HepG2 (cell line): Measurements from ENCODE around the gene USP9X. TPM values are rescaled to one million over a fixed set of nuclear protein-coding genes. Genes with fewer than 3 reads are reported as not detected.

Experiments used
- ATAC-seq: fragments of 200-7000 bp; cut with Tn5 transposase; 3 replicates; pipeline ENCODE4 v1.9.1; 2020; ENCODE audit warnings: mild to moderate bottlenecking, moderate library complexity
- BruUV-seq: library from RNA; stranded (reverse); fragments of 400-500 nt; replicated peaks from 2 replicates; lab custom pipeline; 2021; lab: Mats Ljungman, UMichigan
- CTCF ChIA-PET: fragments of 300-600 bp; formaldehyde crosslinking; extraction: SDS; loops from one replicate; lab custom pipeline; 2021; ENCODE audit warnings: low total read pairs, inconsistent platforms, low intra/inter-chr PET ratio; lab: Yijun Ruan, JAX
- POLR2A ChIA-PET: fragments of 350-600 bp; sonication (Branson Sonifier 250); formaldehyde crosslinking; loops from one replicate; lab custom pipeline; 2020; ENCODE audit warnings: antibody characterized with exemption, inconsistent platforms; lab: Yijun Ruan, JAX
- DNase-seq: peaks from one replicate; pipeline ENCODE4 v3.0.0-alpha.2; 2015; ENCODE audit warnings: low spot score
- FAIRE-seq: peaks from 3 replicates; lab custom pipeline; 2011; peaks lifted over from hg19 to GRCh38; lab: Jason Lieb, UNC
- H2AFZ ChIP-seq: one replicate; pipeline ENCODE4 v1.6.1; 2011; ENCODE audit warnings: low read length, inconsistent platforms
- H3K27ac ChIP-seq: fragments of 300-600 bp; 3 replicates; pipeline ENCODE4 v1.8.0; 2011; ENCODE audit warnings: mixed run types, mild to moderate bottlenecking, mixed read lengths, low read length, inconsistent platforms; ENCODE audit not compliant: insufficient read depth; ENCODE audit errors: extremely low read length
- H3K27me3 ChIP-seq, 2 experiments: fragments of 200-600 bp in 1 of 2; 2 replicates in 1 of 2; 3 replicates in 1 of 2; pipeline versions ENCODE4 v1.6.0 to v1.8.0; 2011; ENCODE audit warnings: low read length in 2 of 2, mild to moderate bottlenecking in 2 of 2, moderate library complexity in 2 of 2, inconsistent platforms in 1 of 2; ENCODE audit not compliant: insufficient read depth in 2 of 2, control insufficient read depth in 1 of 2
- H3K36me3 ChIP-seq, 2 experiments: fragments of 200-600 bp in 1 of 2; replicated peaks in 1 of 2; 2 replicates in 1 of 2; 3 replicates in 1 of 2; pipeline versions ENCODE4 v1.5.1 to v1.8.0; 2011; ENCODE audit warnings: low read length in 2 of 2, inconsistent platforms in 1 of 2; ENCODE audit not compliant: insufficient read depth in 2 of 2, control insufficient read depth in 1 of 2
- H3K4me1 ChIP-seq: 2 replicates; pipeline ENCODE4 v1.5.1; 2012; ENCODE audit warnings: low read length, inconsistent platforms; ENCODE audit not compliant: insufficient read depth
- H3K4me2 ChIP-seq: 2 replicates; pipeline ENCODE4 v1.6.0; 2011; ENCODE audit warnings: low read depth, low read length, inconsistent platforms
- H3K4me3 ChIP-seq, 3 experiments: fragments of 200-600 bp in 1 of 3; sonication (generic), shearing (Covaris generic) in 1 of 3; replicated peaks in 1 of 3; 2 replicates each; pipeline ENCODE4 v1.5.1; 2011 to 2016; ENCODE audit warnings: low read length in 3 of 3, inconsistent platforms in 2 of 3, low read depth in 2 of 3, mild to moderate bottlenecking in 2 of 3, control low read depth in 1 of 3, mixed read lengths in 1 of 3; ENCODE audit not compliant: insufficient read depth in 1 of 3
- H3K79me2 ChIP-seq: one replicate; pipeline ENCODE4 v1.6.1; 2011; ENCODE audit warnings: low read length, inconsistent platforms; ENCODE audit not compliant: insufficient read depth
- H3K9ac ChIP-seq: 2 replicates; pipeline ENCODE4 v1.6.0; 2011; ENCODE audit warnings: mild to moderate bottlenecking, low read depth, low read length, inconsistent platforms; ENCODE audit not compliant: insufficient read depth
- H3K9me3 ChIP-seq: 2 replicates; pipeline ENCODE4 v1.5.1; 2012; ENCODE audit warnings: mild to moderate bottlenecking, low read length
- H4K20me1 ChIP-seq: 2 replicates; pipeline ENCODE4 v1.6.0; 2011; ENCODE audit warnings: inconsistent platforms, mild to moderate bottlenecking, low read length, moderate library complexity; ENCODE audit not compliant: insufficient read depth
- ARID5B ChIP-seq: IDR thresholded peaks from 2 replicates; pipeline ENCODE4 v1.4.0; 2020; ENCODE audit warnings: mild to moderate bottlenecking, missing genetic modification reagents
- CSRNP1 ChIP-seq: sonication (generic); formaldehyde crosslinking; IDR thresholded peaks from 2 replicates; pipeline ENCODE4 v1.8.1; 2023; ENCODE audit warnings: mild to moderate bottlenecking, missing genetic modification reagents
- PAXIP1 ChIP-seq: sonication (generic); formaldehyde crosslinking; conservative IDR thresholded peaks from 2 replicates; pipeline ENCODE4 v1.4.0; 2020; ENCODE audit warnings: mild to moderate bottlenecking, missing genetic modification reagents, moderate library complexity
- ZNF512B ChIP-seq: sonication (generic); formaldehyde crosslinking; IDR thresholded peaks from 2 replicates; pipeline ENCODE4 v1.5.1; 2020; ENCODE audit warnings: missing genetic modification reagents, mild to moderate bottlenecking, borderline replicate concordance
- WGBS: methylation state at CpG from one replicate; pipeline ENCODE4 v1.1.6; 2017; ENCODE audit warnings: low lambda C conversion rate; 5-methylcytosine and 5-hydroxymethylcytosine counted together
- in situ Hi-C: cut with HindIII; loops from 2 replicates; pipeline ENCODE4 v1.10.0; 2017; ENCODE audit warnings: low pct_unique_long_range_greater_than_20kb; ENCODE audit not compliant: extremely low pct_ligation_motif_present
- intact Hi-C: fragments of 100-400 bp; cut with micrococcal nuclease; formaldehyde crosslinking; loops from one replicate; pipeline ENCODE4 v1.10.0; 2022; ENCODE audit not compliant: unreplicated experiment
- polyA plus RNA-seq, 8 experiments: library from polyadenylated mRNA; depleted of rRNA in 3 of 8; stranded (reverse) in 7 of 8; unstranded in 1 of 8; fragments of >200 nt; fragmentation: Illumina TruSeq in 4 of 8; extraction: Trizol in 4 of 8; gene quantifications; 2 replicates each; pipeline versions ENCODE4 v1.2.1 to v1.2.3, GENCODE V29; 2011 to 2016; ENCODE audit warnings: low read depth in 4 of 8, missing spikeins in 1 of 8, mixed read lengths in 1 of 8; ENCODE audit not compliant: insufficient read depth in 1 of 8
- total RNA-seq, 5 experiments: library from RNA; depleted of rRNA; stranded (reverse); fragments of >200 nt; fragmentation: Illumina TruSeq; extraction: Trizol; gene quantifications; 2 replicates each; pipeline ENCODE4 v1.2.3, GENCODE V29; 2016; ENCODE audit warnings: low read depth in 1 of 5

USP9X gene
- total and polyA plus RNA-seq, 2 of the 13 experiments (the other 11 are each of a cell fraction or from before 2014, with no cell fraction given) = 22.2 to 40.5 TPM

GRCh38 chrX:41257801-41258200, 172.6 kb downstream of the USP9X start:
- Histone ChIP-seq H3K36me3 (no peaks in the 10 kb centered on the region), H3K79me2 (no peaks in the 10 kb centered on the region), H3K4me3 (no peak overlapping the region), H2AFZ (no peak overlapping the region), H3K4me1 (peaks cover 7% of the 10 kb centered on the region; the same call in 1 of the 2 replicates), H3K4me2 (no peak overlapping the region), H4K20me1 (no peaks in the 10 kb centered on the region), H3K9me3 (no peaks in the 10 kb centered on the region), H3K9ac (no peak overlapping the region), H3K27ac (no peak overlapping the region)
- no peak for FAIRE-seq
- CTCF ChIA-PET = no interaction called here
- ATAC-seq = no peak
- DNase-seq = no peak
- POLR2A ChIA-PET = no interaction called here
- no peak for TF ChIP-seq ARID5B (CRISPR knock-in tag)
- TF ChIP-seq, all 625 proteins: peak for 0
- no peaks in the 10 kb centered on the region for H3K27me3 ChIP-seq
- intact Hi-C loops = no loop called here
- BruUV-seq = no TSS peak
- 50% methylated on average over 7 of the region's 7 CpGs for WGBS
- in situ Hi-C loops = no loop called here

- no peaks in the 10 kb centered on the region for H3K36me3 ChIP-seq
- WGBS = 93% methylated on average over 4 of the region's 11 CpGs
- ChIA-PET POLR2A (no interaction called here), CTCF (no interaction called here)
- DNase-seq = no peak
- no peak overlapping the region for H3K9ac ChIP-seq
- H3K4me3 ChIP-seq = no peak overlapping the region
- BruUV-seq = no TSS peak
- H3K4me2 ChIP-seq = no peak overlapping the region
- intact Hi-C loops = no loop called here
- no peaks in the 10 kb centered on the region for H4K20me1 ChIP-seq
- no peaks in the 10 kb centered on the region for H3K79me2 ChIP-seq
- H2AFZ ChIP-seq = no peak overlapping the region
- H3K4me1 ChIP-seq = peaks cover 7% of the 10 kb centered on the region; the same call in 1 of the 2 replicates
- no peaks in the 10 kb centered on the region for H3K9me3 ChIP-seq
- H3K27ac ChIP-seq = no peak overlapping the region
- FAIRE-seq = no peak
- no peak for ATAC-seq
- in situ Hi-C loops = no loop called here
- H3K27me3 ChIP-seq = no peaks in the 10 kb centered on the region
- no peak for TF ChIP-seq ZNF512B (CRISPR knock-in tag)
- no peak for TF ChIP-seq PAXIP1 (CRISPR knock-in tag)
- TF ChIP-seq CSRNP1 (CRISPR knock-in tag) = no peak
Observed at GRCh38 chrX:41258226-41258625, 173.0 kb downstream of the USP9X start.
